Astrocyte of the spinal cord (primary cell): ENCODE measurements around the gene INO80B.
"Not testable (repeated sequence)": the region's sequence is repeated elsewhere in the genome, so short reads cannot be mapped to it uniquely, and the experiment has no call there.

Source experiments
- DNase-seq: peaks from one replicate; pipeline ENCODE4 v3.0.0; 2011; ENCODE audit warnings: low read depth, low spot score
- H3K4me3 ChIP-seq: 2 replicates; pipeline ENCODE4 v1.5.1; 2011; ENCODE audit warnings: low read depth, mild to moderate bottlenecking, low read length, moderate library complexity
- CTCF ChIP-seq: IDR thresholded peaks from 2 replicates; pipeline ENCODE4 v1.5.1; 2012; ENCODE audit warnings: low read depth, mild to moderate bottlenecking, low read length, inconsistent platforms
- in situ Hi-C: cut with HindIII; loops from 2 replicates; pipeline ENCODE4 v1.10.0; 2017; ENCODE audit warnings: low sequenced_read_pairs

Gene INO80B

GRCh38 chr2:74450570-74451190 is 4.2 kb upstream of the INO80B start:
- no peak for TF ChIP-seq CTCF
- DNase-seq, result no peak
- in situ Hi-C loops, result no loop called here
- no peak overlapping the region for H3K4me3 ChIP-seq

DNA sequence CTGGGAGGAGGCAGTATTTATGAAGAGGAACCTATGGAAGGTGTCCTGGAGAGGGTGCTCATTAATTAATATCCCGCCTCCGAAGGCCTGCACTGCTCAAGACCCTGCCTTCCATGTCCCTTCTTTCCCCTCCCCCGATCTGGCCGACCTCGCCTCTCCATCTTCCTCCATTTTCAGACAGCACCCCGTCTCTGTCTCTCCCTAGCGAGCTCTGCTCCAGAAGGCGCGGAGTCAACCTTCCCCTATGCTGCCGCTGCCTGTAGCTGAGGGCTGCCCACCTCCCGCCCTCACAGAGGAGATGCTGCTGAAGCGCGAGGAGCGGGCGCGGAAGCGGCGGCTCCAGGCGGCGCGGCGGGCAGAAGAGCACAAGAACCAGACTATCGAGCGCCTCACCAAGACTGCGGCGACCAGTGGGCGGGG is 2.3 kb downstream of the INO80B start:
- peak; percentile 41 for DNase-seq
- in situ Hi-C loops, result no loop called here
- TF ChIP-seq CTCF, result no peak
- peak overlapping the region; percentile 53 for H3K4me3 ChIP-seq

- peak overlapping the region; percentile 53 for H3K4me3 ChIP-seq
Measured at GRCh38 chr2:74457549-74458131, 2.8 kb downstream of the INO80B start.

GRCh38 chr2:74458132-74458937 is 3.4 kb downstream of the INO80B start, which contains the start of gene WBP1:
Gene WBP1, plus strand, starts transcription at chr2:74458438. Its CDS starts 165 bp downstream, at chr2:74458603.
- in situ Hi-C loops, result no loop called here
- no peak for TF ChIP-seq CTCF
- DNase-seq, result peak; percentile 100
- peak within 1 kb of the TSS; percentile 89 for H3K4me3 ChIP-seq

More at GRCh38 chr2:74457549-74458131, 2.8 kb downstream of the INO80B start:
- no peak for TF ChIP-seq CTCF
- in situ Hi-C loops, result no loop called here
- DNase-seq, result no peak

DNA sequence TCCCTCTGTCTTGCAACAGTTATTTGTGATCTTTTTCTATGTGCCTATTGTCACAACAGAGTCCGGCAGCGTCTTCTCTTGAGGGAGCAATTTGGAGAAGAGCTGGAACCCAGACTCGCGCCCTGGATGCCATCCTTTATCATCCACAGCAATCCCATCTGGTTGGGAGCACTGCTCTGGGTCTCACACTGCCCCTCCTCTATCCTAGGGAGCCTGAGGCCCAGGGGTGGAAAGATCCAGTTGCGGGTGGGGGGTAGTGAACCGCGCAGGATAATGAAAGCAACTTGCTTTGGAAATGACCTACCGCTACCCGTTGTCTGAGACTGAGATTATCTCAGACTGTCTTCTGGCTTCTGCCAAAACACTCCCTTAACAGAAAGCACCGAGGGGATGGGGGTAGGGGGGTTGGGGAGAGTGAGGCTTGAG is 4.1 kb downstream of the INO80B start:
- no peak for DNase-seq
- in situ Hi-C loops, result no loop called here
- TF ChIP-seq CTCF, result no peak
- peak overlapping the region; percentile 89 for H3K4me3 ChIP-seq

- in situ Hi-C loops, result not testable (repeated sequence)
Measured at GRCh38 chr2:74459503-74460118, 4.7 kb downstream of the INO80B start.

DNA sequence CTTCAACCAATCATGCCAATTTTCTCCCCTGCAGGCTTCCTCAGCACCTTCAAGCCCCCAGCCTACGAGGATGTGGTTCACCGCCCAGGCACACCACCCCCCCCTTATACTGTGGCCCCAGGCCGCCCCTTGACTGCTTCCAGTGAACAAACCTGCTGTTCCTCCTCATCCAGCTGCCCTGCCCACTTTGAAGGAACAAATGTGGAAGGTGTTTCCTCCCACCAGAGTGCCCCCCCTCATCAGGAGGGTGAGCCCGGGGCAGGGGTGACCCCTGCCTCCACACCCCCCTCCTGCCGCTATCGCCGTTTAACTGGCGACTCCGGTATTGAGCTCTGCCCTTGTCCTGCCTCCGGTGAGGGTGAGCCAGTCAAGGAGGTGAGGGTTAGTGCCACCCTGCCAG is 5.3 kb downstream of the INO80B start:
- in situ Hi-C loops, DNase-seq, H3K4me3 ChIP-seq: not testable (repeated sequence)

More at GRCh38 chr2:74459503-74460118, 4.7 kb downstream of the INO80B start:
- peak overlapping the region; percentile 89 for H3K4me3 ChIP-seq
- DNase-seq, result not testable (repeated sequence)
